OCI-LY3 (cell line): Measurements from ENCODE around the gene SLC39A2.

Experiments
- H2AFZ ChIP-seq: fragments of 200-600, 300-600 bp; shearing (Covaris generic); 2 replicates; pipeline ENCODE4 v1.6.0; 2014; ENCODE audit warnings: antibody characterized with exemption, low read depth, low read length
- H3K27ac ChIP-seq: fragments of 200-600, 300-600 bp; sonication (generic); 2 replicates; pipeline ENCODE4 v1.5.1; 2014; ENCODE audit warnings: mild to moderate bottlenecking, low read length, moderate library complexity, mixed read lengths
- H3K27me3 ChIP-seq: fragments of 200-600, 300-600 bp; sonication (generic); 2 replicates; pipeline ENCODE4 v1.6.1; 2014; ENCODE audit warnings: low read depth, low read length, mixed read lengths
- H3K36me3 ChIP-seq: fragments of 200-600, 300-600 bp; sonication (generic); replicated peaks from 2 replicates; pipeline ENCODE3; 2014; ENCODE audit warnings: low read depth, low read length, mixed read lengths
- H3K4me1 ChIP-seq: fragments of 300-600, 200-600 bp; sonication (generic); 2 replicates; pipeline ENCODE4 v1.6.1; 2014; ENCODE audit warnings: low read length, mixed read lengths
- H3K4me2 ChIP-seq: fragments of 200-600, 300-600 bp; sonication (generic); 2 replicates; pipeline ENCODE4 v1.6.1; 2014; ENCODE audit warnings: low read length, mixed read lengths
- H3K4me3 ChIP-seq: fragments of 300-600, 200-600 bp; sonication (generic); 2 replicates; pipeline ENCODE4 v1.5.1; 2014; ENCODE audit warnings: antibody characterized with exemption, mild to moderate bottlenecking, low read length, moderate library complexity
- H3K79me2 ChIP-seq: fragments of 300-600, 200-600 bp; shearing (Covaris generic); 2 replicates; pipeline ENCODE4 v1.6.1; 2014; ENCODE audit warnings: mild to moderate bottlenecking, low read length, mixed read lengths
- H3K9ac ChIP-seq: fragments of 300-600, 200-600 bp; shearing (Covaris generic); 2 replicates; pipeline ENCODE4 v1.6.0; 2014; ENCODE audit warnings: mild to moderate bottlenecking, low read length, moderate library complexity
- H3K9me3 ChIP-seq: fragments of 200-600, 300-600 bp; shearing (Covaris generic); 2 replicates; pipeline ENCODE4 v1.6.1; 2014; ENCODE audit warnings: low read length, mixed read lengths; ENCODE audit not compliant: insufficient read depth
- H4K20me1 ChIP-seq: fragments of 200-600, 300-600 bp; sonication (generic); 2 replicates; pipeline ENCODE4 v1.6.1; 2016; ENCODE audit warnings: low read length, mixed read lengths; ENCODE audit not compliant: insufficient read depth
- CTCF ChIP-seq: fragments of 200-600, 300-600 bp; sonication (generic); IDR thresholded peaks from 2 replicates; pipeline ENCODE4 v1.5.1; 2014; ENCODE audit warnings: antibody characterized with exemption, low read length, low read depth
- EZH2phosphoT487 ChIP-seq: fragments of 200-600 bp; shearing (Covaris generic); IDR thresholded peaks from 2 replicates; pipeline ENCODE4 v1.6.1; 2018; ENCODE audit warnings: antibody characterized with exemption, mixed run types, low read depth

The SLC39A2 gene

DNA sequence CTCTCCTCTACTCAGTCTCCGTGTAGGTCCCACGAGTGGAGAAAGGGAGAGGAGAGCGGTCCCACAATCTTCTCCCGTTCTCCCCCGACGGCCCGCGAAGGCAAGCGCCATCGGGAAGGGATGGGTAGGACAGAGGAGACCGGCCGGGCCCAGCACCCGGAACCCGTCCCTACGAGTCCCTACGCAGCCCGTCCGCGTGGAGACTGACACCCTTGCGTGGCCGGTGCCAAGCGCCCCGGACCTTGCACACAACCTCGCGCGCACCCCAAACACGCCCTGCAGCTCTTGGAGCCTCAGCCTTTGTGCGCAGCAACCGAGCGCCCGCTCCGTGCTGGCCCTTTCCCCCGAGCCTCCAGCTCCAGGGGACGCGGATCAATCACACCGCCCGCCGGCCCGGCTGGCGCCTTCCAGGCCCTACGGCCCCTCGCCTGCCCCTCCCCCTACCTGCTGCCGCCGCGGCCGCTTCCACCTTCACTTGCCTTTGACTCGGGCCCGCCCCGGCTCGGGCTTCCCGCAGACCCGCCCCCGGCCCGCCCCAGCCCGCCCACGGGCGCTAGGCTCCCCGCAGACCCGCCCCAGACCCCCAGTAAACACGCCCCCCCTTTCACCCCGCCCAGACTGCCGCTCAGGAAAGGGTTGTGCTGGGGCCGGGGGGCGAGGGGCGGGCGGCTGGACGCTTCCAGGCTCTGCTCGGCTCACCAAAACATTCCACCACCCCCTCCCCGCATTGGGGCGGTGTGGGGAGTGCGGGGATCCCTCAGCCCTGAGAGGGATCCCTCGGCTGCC is 25.7 kb downstream of the SLC39A2 start, which contains the start of gene NDRG2:
NDRG2 (minus strand) TSS at position 477 of the 786 bp plus-strand sequence. CDS start 1,746 bp downstream, outside the sequence.
- H2AFZ ChIP-seq: no peak within 1 kb of the TSS
- no peak within 1 kb of the TSS for H3K27ac ChIP-seq
- no peak within 1 kb of the TSS for H3K4me2 ChIP-seq

GRCh38 chr14:21025371-21026273 is 26.5 kb downstream of the SLC39A2 start:
- H3K79me2 ChIP-seq: no peaks in the 10 kb centered on the region
- no peaks in the 10 kb centered on the region for H3K4me1 ChIP-seq
- H3K36me3 ChIP-seq: no peaks in the 10 kb centered on the region
- peaks cover 20% of the 10 kb centered on the region for H3K27me3 ChIP-seq
- H3K9ac ChIP-seq: no peak overlapping the region
- no peak overlapping the region for H3K4me3 ChIP-seq
- H3K27ac ChIP-seq: no peak overlapping the region
- H4K20me1 ChIP-seq: no peaks in the 10 kb centered on the region
- H3K4me2 ChIP-seq: no peak overlapping the region
- TF ChIP-seq CTCF: no peak
- H2AFZ ChIP-seq: no peak overlapping the region
- no peaks in the 10 kb centered on the region for H3K9me3 ChIP-seq

More for the DNA sequence above, 25.7 kb downstream of the SLC39A2 start, which contains the start of gene NDRG2:
- Histone ChIP-seq H3K9ac (no peak within 1 kb of the TSS), H3K79me2 (no peaks in the 10 kb centered on the region), H3K36me3 (no peaks in the 10 kb centered on the region), H3K9me3 (no peaks in the 10 kb centered on the region), H3K4me3 (no peak within 1 kb of the TSS), H4K20me1 (no peaks in the 10 kb centered on the region), H3K4me1 (no peaks in the 10 kb centered on the region), H3K27me3 (peaks cover 20% of the 10 kb centered on the region)
- TF ChIP-seq CTCF (no peak), EZH2phosphoT487 (no peak)

DNA sequence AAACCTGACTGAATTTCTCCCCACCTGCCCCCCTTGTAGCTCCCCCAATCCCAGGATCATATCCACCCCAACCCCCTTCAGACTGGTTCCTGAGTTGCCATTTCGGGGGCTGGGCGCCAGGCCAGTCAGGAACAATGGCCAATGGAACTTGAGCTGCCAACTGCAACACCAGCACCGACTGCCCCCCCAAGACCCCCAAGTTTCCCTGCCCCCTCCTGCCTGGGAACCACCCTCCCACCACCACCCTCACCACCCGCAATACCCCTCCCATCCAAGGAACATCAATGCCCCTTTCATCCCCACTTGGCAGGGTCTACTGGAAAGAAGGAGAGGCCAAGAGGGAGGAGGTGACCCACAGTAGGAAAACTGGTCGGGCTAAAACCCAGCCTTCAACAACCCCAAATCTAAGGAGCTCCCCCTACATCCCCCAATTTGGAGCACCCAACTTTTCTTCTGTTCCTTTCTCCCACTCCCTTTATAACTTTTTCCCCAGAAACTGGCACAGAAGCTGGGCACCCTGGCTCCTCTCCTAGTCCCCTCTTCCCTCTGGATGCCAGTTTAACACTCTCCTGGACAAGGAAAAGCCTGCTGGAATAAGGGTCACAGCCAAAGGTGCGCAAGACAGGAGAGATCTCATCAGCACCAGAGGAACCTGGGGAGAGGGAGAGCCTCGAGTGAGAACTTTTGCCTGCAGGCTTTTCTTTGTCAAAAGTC is 27.3 kb downstream of the SLC39A2 start:
- Histone ChIP-seq H2AFZ (no peak overlapping the region), H4K20me1 (no peaks in the 10 kb centered on the region), H3K4me3 (no peak overlapping the region), H3K27ac (no peak overlapping the region), H3K9me3 (no peaks in the 10 kb centered on the region), H3K4me1 (no peaks in the 10 kb centered on the region), H3K4me2 (no peak overlapping the region), H3K79me2 (no peaks in the 10 kb centered on the region), H3K36me3 (no peaks in the 10 kb centered on the region), H3K27me3 (peaks cover 18% of the 10 kb centered on the region), H3K9ac (no peak overlapping the region)
- TF ChIP-seq EZH2phosphoT487 (no peak), CTCF (no peak)
